Erythroblast (primary cell): ENCODE results near the gene NRXN3.
"Not testable (repeated sequence)": the region's sequence is repeated elsewhere in the genome, so short reads cannot be mapped to it uniquely, and the experiment has no call there.

Experiments used
- DNase-seq, 2 experiments: peaks; one replicate each; lab custom pipeline; 2025; lab: John Stamatoyannopoulos, UW
- GATA1 ChIP-seq: IDR thresholded peaks from 2 replicates; pipeline ENCODE4 v1.6.1; 2011; ENCODE audit warnings: low read depth, mild to moderate bottlenecking, control low read depth, low read length, moderate library complexity
- POLR2A ChIP-seq: IDR thresholded peaks from 2 replicates; pipeline ENCODE4 v1.6.1; 2011; ENCODE audit warnings: mild to moderate bottlenecking, low read length

The NRXN3 gene

DNA sequence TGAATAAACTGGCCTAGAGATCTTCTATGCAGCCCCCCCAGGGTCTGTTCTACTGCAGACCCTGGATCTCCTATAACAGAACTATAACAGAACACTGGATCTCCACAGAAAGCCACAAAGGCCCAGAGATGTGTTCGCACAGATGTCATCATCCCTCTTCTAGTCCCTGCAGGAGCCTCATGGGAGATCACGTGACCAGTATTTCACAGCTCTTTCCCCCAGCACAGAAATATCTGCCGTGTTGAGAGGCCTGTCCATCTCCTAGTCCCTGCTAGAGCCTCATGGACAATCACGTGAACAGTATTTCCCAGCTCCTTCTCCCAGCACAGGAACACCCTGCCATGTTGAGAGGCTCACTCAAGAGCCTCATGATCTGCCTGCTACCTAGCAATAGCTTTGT, 331.7 kb downstream of the NRXN3 start:
- TF ChIP-seq POLR2A: no peak
- TF ChIP-seq GATA1: no peak
- no peak for DNase-seq

DNA sequence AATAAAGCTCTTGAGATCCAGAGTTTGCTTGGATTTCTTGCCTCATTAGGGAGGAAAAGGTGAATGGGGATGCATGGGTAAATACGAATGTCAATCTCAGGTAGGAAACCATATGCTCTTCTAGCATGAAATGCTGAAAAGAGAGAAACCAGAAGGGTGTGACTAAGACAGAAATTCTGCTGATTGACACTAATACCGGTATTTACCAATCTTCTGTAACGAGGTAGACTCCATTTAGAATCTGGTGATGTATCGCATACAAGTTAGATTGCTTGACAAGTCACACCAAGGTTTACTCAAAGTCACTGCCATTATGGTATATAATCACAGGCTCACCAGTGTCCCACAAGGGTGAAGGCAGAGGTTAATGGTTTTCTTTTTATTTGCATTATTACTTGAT, 337.9 kb downstream of the NRXN3 start:
- DNase-seq: no peak
- TF ChIP-seq GATA1 (no peak), POLR2A (no peak)

DNA sequence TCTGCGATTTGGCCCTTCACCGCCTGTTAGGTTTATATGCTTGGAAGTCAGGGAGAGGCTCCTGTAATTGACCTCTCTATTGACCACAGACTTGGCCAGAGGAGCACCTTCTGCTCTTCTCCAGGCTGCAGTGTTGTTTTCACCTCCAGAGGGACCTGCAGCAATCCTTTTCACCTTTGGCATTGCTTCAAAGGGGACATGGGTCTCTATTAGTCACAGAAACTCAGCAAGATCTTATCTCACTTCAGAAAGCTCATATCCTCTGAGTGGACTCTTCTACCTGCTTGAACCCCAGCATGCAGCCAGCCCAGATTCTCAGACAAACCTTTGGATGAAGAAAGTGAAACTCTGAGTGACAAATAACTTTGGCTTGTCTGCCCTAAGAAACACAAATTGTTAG, 339.3 kb downstream of the NRXN3 start:
- TF ChIP-seq POLR2A (no peak), GATA1 (no peak)
- no peak for DNase-seq

DNA sequence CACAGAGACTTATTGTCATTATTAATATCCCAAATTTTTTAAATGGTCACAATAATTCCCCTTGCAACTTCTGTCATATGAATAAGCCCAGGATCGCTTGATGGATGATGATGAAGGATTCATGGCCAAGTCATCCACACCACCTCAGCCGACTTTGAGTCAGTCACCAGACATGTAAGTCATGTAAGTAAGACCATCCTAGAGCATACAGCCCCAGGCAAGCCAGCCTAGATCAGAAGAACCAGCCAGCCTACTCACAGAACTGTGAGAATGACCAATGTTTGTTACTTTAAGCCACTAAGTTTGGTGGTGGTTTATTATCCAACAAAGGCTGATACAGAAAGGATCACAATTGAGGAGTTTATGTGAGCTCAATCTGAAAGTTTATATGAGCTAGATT, 341.8 kb downstream of the NRXN3 start:
- no peak for TF ChIP-seq GATA1
- TF ChIP-seq POLR2A: no peak
- DNase-seq: no peak

DNA sequence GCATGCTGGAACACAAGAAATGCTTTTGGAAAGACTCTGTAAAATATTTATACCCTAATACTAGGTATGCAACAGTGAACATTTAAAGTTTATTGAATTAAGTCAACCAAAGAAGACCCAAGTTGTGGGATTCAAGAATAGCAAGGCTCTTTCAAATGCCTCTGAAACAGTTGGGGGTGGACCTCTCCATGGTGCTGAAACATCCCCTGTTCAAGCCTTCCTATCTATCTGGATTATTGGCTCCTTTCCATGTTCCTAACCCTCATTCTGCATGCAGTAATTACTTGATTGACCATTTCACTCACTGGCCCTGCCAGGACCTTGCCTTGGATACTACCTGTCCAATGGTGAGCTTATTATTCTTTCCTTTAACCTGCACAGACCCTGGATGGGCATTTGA, 349.7 kb downstream of the NRXN3 start:
- DNase-seq: peak; percentile 43 to 62
- TF ChIP-seq POLR2A: no peak
- TF ChIP-seq GATA1: no peak

DNA sequence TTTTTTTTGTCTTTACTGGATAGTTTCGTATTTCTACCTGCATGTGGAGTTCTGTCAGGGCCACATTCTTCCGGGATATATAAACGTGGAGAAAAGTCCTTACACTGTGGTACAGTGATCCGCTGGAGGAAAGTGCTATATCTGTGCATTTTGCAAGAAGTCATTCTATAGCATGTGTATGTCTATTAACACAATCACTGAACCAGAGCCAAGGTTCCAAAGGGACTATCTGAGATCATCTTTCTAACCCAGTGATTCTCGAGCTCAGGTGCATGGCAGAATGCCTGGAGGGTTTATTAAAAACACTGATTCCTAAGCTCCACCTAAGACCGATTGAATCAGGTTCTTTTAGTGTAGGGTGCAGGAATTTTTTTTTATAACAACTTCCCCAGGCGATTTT, 354.0 kb downstream of the NRXN3 start:
- no peak for DNase-seq
- no peak for TF ChIP-seq POLR2A
- TF ChIP-seq GATA1: no peak

DNA sequence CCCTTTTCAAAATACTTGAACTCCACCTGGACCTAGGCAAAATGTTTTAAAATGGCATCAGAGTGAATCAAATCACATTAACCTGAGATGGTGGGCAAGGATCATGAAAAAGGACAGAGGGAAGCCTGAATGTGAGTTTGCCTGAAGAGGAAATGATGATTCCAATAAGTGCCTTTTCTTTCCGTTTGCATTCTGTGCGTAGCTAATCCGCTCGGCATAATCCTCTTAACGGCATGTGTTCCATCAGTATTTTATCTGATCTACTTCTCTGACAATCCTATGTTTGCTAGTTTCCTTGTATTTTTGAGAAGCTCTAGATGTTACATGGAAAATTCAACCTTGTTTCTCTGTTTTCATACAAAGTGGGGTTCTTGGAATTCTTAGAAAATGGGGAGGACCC, 354.6 kb downstream of the NRXN3 start:
- TF ChIP-seq POLR2A (no peak), GATA1 (no peak)
- DNase-seq: no peak

DNA sequence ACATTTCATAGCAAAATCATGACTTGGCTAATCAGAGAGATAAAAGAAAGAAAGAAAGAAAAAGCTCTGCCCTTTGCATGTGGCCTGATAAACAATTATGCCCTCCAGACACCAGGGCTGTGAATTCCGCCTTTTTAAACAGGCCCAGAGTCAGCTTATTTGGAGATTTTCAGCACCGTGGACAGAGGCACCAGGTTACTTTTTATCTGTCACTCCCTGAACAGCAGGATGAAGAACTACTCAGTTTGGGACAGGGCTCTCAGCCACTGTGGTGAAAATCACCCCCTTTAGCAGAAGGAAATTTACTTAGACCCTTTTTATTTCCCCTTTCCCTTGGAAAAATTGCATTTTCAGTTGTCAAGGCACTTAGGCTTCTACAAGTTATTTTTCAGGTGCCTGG, 359.9 kb downstream of the NRXN3 start:
- TF ChIP-seq GATA1 (no peak), POLR2A (no peak)
- peak; percentile 30 to 43 for DNase-seq

DNA sequence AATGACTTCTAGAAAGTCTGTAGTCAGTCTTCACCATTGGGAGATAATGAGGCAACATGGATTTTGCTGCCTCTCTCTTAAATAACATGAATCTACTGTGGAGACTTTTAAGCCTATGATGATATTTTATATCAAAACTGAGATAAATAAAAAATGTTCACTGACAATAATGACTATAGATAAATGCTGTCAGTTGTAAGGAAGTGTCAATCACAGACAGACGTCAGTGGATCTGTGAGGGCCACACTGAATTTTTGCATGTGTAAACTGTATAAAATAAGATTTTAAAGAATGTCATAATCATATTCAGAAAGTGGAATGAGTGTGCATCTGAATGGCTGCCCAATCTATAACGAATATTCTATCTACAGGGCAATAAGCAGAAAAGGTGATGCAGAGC, 364.0 kb downstream of the NRXN3 start:
- no peak for TF ChIP-seq GATA1
- no peak for DNase-seq

DNA sequence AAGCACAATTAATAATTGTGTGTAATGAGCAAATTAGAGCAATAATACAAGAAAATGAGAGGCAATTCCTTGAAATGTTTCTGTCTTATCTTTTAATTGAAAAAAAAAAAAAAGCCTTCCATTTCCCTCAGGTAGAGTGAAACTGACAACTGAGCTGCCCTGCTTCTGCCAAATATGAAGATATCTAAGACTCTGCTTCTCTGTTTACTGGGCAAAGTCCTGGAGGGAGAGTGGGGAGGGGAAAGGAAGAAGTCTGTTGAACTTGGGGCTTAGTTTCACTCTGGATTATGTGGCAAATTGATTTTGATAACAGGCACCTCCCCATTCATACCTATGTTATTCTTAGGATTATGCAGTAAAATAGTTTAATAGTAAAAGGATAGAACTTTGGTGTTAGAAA, 364.9 kb downstream of the NRXN3 start:
- DNase-seq: no peak
- TF ChIP-seq POLR2A: no peak
- TF ChIP-seq GATA1: no peak

DNA sequence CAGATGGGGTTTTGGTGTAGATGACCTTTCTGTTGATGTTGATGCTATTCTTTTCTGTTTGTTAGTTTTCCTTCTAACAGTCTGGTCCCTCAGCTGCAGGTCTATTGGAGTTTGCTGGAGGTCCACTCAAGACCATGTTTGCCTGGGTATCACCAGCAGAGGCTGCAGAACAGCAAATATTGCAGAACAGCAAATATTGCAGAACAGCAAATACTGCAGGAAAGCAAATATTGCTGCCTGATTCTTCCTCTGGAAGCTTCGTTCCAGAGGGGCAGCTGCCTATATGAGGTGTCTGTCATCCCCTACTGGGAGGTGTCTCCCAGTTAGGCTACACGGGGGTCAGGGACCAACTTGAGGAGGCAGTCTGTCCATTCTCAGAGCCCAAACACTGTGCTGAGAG, 371.6 kb downstream of the NRXN3 start:
- DNase-seq: not testable (repeated sequence)

DNA sequence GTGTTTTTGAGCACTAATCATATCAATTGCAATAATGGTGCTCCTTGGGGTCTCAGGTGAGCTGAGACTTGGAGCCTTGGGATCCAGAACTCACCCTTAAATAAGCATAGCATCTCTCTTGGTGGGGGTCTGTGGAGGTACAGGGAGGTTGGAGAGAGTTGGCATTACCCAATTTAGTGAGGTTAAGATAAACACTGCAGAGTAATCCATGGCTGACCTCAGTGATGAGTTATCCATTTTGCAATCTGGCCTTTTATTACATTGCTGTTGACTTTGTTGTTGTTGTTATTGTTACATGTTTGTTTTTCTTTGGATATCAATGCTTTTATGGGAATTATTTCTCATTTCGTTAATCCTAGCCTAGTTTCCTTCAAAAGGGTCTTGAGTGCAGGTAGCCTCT, 373.3 kb downstream of the NRXN3 start:
- DNase-seq: no peak
- no peak for TF ChIP-seq GATA1
- no peak for TF ChIP-seq POLR2A

DNA sequence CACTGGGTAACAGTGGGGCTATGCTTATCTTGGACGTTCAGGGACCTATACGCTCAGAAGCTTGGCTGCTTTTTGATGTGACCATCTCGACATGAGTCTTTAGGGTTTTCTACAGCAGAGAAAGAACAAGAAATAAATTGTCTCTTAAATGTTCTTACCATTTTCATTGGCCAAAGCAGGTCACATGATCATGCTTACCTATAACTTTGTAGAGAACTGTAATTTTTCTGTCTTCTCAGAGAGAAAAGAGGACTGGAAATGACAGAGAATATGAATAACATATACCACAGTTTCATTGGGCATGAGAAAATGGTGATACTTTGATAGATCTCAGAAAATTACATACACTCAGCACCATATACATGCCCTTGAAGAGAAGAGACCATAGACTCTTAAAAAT, 390.9 kb downstream of the NRXN3 start:
- DNase-seq: no peak
- no peak for TF ChIP-seq GATA1
- no peak for TF ChIP-seq POLR2A

DNA sequence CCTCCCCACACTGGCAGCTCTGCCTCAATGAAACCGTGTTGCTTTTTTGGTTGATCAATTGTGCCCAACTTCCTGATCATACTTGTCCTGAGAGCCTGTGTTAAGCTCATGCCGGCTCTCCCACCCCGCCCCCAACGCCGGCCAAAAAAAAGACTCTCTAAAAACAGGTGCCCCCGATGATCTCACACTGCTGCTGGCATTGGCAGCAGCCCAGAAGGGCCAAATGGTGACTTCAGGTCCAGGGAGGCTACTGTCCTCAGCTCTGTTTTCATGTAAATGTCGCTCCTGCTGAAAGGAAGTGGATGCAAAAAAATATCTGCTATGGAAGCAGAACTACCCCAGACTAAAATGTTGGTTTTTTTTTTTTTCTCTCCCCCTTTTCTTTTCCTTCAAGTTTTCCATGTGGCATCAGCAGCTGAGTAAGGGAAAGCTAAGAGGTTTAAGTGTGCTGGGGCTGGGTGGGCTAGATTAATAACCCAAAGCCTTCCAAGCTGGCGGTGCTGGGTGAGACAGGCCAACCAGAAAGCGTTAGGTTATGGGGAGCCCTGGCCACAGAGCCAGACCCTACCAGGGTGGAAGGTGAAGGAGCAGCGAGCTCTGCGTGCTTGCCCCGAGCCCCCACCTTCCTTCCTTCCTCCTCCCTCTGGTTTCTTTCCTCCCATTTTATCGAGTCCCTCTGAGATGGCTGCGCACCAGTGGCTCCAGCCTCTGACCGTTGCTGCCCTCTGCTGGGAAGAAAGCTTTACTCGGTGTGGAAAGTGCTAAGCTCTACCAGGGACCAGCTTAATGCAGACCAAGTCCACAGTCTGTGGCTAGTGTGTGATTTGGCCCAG, 396.1 kb downstream of the NRXN3 start:
- peak; percentile 58 to 80 for DNase-seq
- TF ChIP-seq POLR2A: no peak
- TF ChIP-seq GATA1: no peak

DNA sequence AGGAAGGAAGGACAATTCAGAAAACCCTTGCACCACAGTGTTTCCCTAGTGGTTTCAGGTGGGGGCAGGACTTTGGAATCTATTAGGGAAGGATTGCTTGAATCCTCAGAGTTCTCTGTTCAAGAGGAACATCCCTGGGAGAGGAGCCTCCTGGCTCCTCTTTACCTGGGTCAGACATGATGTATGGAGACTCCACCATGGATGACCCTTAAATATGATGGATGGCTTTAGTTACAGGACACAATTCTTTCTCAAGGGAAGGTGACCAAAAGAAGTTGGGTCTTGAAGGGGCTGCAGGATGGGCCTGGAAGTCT, 396.6 kb downstream of the NRXN3 start:
- TF ChIP-seq GATA1 (no peak), POLR2A (no peak)
- DNase-seq: no peak
